Measurements from ENCODE around the gene TRAF2.

The TRAF2 gene

DNA sequence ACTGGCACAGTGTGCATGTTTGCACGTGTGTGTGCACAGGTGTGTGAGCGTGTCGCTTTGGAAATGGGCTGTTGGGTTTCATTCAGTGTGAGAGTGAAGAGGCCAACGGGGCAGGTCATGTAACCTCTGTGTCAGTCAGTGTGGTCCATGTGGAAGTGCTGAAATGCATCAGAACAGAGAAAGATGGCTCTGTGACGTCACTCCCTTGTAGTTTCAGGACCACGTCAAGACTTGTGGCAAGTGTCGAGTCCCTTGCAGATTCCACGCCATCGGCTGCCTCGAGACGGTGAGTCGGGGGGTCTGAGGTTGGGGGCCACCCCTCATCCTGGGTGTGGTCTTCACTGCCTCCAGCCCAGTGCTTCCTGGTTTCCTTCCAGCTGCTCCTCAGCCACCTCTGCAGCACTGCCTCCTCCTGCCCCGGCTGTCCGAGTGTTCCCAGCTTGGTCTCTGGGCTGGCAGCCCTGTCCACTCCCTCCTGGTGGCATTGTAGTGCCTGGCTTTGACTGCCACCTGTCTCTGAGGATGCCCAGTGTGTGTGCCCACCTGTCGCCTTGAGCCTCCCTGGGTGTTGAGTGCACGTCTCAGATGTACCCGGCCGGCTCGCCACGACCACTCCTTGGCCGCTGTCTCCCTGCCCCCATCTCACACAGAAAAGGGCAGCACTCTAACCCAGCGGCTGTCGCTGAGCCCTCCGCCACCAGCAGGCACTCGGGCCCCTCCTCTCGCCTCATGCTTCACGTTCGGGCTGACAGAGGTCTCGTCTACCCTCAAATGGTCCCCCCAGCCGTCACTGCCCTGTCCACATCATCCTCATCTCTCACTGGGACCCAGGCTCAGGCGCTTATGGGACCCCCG lies 30.2 kb downstream of the TRAF2 start:
- DNase-seq: no peak

DNA sequence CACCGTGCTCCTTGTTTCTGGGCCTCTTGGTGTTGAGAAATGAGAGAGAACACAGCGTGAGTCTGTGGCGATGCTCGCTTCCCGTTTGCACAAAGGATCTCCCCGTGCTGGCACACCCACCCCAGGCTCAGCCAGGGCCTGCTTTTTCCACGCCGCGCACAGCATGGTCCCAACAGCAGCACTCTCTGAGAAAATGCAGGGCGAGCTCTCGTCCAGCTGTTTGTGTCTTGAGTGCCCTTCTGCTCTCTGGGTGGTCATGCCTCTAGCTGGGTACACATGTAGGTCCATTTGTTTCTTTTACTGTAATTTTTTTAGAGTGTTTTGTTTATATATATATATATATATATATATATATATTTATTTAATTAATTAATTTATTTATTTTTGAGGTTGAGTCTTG lies 31.6 kb downstream of the TRAF2 start:
- DNase-seq: no peak

DNA sequence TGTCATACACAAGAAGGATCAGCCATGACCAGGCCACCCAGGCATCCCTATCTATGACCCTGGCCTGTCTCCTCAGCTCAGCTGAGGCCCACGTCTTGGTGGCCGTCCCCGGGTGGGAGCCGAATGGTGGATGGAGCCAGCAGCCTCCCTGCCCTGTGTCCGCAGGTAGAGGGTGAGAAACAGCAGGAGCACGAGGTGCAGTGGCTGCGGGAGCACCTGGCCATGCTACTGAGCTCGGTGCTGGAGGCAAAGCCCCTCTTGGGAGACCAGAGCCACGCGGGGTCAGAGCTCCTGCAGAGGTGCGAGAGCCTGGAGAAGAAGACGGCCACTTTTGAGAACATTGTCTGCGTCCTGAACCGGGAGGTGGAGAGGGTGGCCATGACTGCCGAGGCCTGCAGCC lies 33.8 kb downstream of the TRAF2 start:
- DNase-seq: no peak

GRCh38 chr9:136920734-136921231 lies 34.5 kb downstream of the TRAF2 start:
- DNase-seq: no peak

- no peak for DNase-seq
Observed at GRCh38 chr9:136921307-136921706, 35.0 kb downstream of the TRAF2 start.

- DNase-seq: no peak
Observed at GRCh38 chr9:136921718-136922117, 35.4 kb downstream of the TRAF2 start.

- DNase-seq: no peak
Observed at GRCh38 chr9:136922540-136922939, 36.2 kb downstream of the TRAF2 start.

DNA sequence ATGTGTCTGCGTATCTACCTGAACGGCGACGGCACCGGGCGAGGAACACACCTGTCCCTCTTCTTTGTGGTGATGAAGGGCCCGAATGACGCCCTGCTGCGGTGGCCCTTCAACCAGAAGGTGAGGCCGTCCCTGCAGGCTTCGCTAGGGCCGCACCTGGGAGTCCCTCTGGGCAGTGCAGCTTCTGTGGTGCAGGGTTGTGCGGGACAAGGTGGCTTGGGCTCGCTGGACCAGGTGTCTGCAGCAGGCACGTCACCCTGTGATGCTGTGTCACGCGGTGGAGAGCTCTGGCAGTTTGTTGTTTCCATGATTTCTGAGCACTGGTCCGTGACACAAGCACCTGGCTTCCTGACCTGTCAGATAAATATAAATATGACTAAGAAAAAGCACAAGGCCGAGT lies 37.6 kb downstream of the TRAF2 start:
- DNase-seq: no peak

GRCh38 chr9:136925414-136926153 lies 39.3 kb downstream of the TRAF2 start:
- no peak for DNase-seq

DNA sequence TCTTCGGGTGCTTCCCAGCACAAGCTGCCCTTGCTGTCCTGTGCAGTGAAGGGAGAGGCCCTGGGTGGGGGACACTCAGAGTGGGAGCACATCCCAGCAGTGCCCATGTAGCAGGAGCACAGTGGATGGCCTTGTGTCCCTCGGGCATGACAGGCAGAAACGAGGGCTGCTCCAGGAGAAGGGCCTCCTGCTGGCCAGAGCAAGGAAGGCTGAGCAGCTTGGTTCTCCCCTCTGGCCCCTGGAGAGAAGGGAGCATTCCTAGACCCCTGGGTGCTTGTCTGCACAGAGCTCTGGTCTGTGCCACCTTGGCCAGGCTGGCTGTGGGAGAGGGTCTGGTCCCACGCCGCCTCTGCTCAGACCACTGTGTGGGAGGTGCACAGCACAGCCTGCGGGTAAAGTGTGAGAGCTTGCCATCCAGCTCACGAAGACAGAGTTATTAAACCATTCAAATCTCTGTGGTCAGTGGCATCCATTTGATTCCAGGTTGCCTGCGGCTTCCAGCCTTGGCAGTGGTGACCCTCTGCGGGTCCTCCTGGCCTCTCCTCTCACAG lies 39.9 kb downstream of the TRAF2 start:
- no peak for DNase-seq

DNA sequence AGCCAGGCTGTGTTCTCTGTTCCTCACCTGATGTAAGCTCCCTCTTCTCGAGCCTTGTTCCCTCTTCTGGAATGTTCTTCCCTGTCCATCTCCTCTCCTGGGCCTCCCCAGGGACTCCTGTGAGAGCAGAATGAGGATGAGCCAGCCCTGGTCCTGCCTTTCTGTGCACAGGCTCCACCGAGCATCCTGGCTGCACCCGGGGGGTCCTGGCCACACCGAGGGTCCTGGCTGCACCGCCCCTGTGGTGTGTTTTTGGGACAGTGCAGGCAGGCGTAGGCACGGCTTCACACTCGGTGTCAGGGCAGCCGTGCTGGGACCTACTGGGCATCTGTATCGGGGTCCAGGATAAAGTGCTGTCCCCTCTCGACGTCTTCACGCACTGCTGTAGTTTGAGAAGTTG lies 40.4 kb downstream of the TRAF2 start:
- no peak for DNase-seq

GRCh38 chr9:136927343-136928271 lies 41.3 kb downstream of the TRAF2 start:
- DNase-seq: no peak

- DNase-seq: no peak
Observed at GRCh38 chr9:136928591-136928990, 42.3 kb downstream of the TRAF2 start.

- no peak for DNase-seq
Observed at GRCh38 chr9:136930014-136930413, 43.7 kb downstream of the TRAF2 start.

GRCh38 chr9:136931611-136932130 lies 45.4 kb downstream of the TRAF2 start:
- no peak for DNase-seq

DNA sequence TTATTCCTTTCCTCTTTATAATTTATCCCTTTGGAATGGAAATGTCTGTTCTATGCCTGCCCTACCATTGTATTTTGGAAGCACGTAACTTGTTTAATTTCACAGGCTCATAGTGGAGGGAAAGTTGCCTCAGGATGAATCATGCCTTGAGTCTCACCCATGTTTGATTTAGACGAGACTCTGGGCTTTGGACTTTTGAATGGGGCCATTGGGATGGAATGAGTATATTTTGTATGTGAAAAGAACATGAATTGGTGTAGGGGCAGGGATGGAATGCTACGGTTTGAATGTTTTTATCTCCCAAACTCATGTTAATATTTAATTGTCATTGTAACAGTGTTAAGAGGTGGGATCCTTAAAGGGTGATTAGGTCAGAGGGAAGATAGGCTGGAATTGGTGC lies 48.0 kb downstream of the TRAF2 start:
- DNase-seq: no peak

- no peak for DNase-seq
Observed at GRCh38 chr9:136935651-136936050, 49.3 kb downstream of the TRAF2 start.

GRCh38 chr9:136936645-136937170 lies 50.4 kb downstream of the TRAF2 start:
- no peak for DNase-seq

DNA sequence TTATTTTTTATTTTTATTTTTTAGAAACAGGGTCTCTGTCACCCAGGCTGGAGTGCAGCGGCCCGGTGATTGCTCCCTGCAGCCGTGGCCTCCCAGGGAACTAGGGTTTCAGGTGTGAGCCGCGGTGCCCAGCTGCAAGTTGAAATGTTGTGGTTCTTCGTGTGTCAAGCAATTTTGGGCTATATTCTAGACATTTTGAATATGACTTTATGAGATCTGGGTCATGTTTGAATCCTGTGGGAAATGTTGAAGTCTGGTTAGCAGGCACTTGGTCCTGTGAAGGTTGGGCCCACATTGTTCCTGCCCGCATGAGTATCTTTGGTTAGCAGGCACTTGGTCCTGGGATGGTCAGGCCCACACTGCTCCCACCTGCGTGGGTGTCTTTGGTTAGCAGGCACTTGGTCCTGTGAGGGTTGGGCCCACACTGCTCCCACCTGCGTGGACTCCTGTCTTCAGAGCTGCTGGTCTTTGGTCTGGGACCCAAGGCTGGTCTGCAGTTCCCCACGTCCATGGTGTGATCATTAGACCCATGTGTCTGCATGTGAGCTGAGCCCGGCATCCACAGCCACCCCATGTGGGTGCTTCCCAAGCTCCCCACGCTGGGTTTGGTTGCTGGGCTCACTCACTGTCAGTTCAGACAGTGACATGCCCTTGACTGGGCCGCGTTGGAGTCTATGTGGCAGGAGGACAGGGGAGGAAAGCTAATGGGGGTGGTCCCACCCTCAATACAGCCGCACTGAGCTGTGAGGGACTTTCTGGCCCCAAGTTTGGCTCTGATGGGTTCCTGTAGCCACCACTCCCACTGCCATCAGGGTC lies 51.1 kb downstream of the TRAF2 start:
- DNase-seq: no peak

- no peak for DNase-seq
Observed at GRCh38 chr9:136939431-136939995, 53.2 kb downstream of the TRAF2 start.

DNA sequence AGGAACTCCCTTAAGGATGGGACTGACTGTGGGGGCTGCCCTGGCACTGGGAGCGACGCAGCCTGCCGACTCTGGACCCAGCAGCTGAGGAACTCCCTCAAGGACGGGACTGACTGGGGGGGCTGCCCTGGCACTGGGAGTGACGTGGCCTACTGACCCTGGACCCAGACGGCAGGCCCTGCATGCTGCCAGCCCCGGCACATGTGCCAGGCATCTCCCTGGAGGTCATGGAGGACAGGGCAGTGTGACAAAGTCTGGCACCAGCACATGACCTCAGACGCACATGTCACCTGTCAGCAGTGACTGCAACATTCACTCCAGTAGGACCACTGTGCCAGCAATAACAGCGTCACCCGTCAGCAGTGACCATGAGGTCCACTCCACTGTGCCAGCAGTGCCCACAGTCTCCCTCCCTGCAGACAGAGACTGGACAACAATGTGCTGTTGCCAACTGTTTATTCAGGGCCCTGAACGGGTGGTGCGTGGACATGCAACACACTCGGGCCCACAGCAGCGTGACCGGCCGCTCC lies 53.7 kb downstream of the TRAF2 start:
- no peak for DNase-seq
